ENCODE data around the gene MMAB. TPM values are rescaled to one million over a fixed set of nuclear protein-coding genes. Genes with fewer than 3 reads are reported as not detected.

Gene MMAB
- total RNA-seq, 1 donor from 2014 or later = 55.4 TPM

DNA sequence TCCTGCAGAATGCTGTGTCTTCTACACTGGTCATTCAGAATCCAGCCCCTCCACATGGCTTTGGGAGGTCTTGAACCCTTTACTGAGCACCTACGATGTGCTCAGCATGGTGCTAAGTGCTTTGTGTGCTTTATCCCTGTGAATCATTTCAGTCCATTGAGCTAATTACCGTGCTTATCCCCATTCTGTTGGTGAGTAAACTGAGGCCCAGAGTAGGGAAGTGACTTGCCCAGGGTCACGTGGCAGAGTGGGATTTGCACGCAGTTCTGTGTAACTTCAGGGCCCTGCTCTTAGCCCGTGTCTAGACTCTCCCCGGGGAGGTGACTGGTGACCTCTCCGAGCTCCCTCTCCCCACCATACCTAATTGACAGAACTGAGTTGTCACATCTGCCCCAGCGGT is 27.7 kb upstream of the MMAB start:
- H3K27me3 ChIP-seq (ENCODE audit: low read depth) = no peaks in the 10 kb centered on the region
- H3K4me1 ChIP-seq = peaks cover 14% of the 10 kb centered on the region
- no peak for DNase-seq
- intact Hi-C loops (cut with micrococcal nuclease) = no loop called here
- no peak overlapping the region for H3K4me3 ChIP-seq
- no peaks in the 10 kb centered on the region for H3K9me3 ChIP-seq (replicated peaks)
- H3K27ac ChIP-seq (replicated peaks) = no peak overlapping the region
- H3K36me3 ChIP-seq = peaks cover 7% of the 10 kb centered on the region
- TF ChIP-seq, protein P1, sequence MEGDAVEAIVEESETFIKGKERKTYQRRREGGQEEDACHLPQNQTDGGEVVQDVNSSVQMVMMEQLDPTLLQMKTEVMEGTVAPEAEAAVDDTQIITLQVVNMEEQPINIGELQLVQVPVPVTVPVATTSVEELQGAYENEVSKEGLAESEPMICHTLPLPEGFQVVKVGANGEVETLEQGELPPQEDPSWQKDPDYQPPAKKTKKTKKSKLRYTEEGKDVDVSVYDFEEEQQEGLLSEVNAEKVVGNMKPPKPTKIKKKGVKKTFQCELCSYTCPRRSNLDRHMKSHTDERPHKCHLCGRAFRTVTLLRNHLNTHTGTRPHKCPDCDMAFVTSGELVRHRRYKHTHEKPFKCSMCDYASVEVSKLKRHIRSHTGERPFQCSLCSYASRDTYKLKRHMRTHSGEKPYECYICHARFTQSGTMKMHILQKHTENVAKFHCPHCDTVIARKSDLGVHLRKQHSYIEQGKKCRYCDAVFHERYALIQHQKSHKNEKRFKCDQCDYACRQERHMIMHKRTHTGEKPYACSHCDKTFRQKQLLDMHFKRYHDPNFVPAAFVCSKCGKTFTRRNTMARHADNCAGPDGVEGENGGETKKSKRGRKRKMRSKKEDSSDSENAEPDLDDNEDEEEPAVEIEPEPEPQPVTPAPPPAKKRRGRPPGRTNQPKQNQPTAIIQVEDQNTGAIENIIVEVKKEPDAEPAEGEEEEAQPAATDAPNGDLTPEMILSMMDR (IDR thresholded peaks at IDR 0.05; ENCODE audit: borderline replicate concordance) = no peak

GRCh38 chr12:109600481-109600880 is 27.2 kb upstream of the MMAB start:
- no peaks in the 10 kb centered on the region for H3K27me3 ChIP-seq (ENCODE audit: low read depth)
- no peak for DNase-seq
- H3K9me3 ChIP-seq (replicated peaks) = no peaks in the 10 kb centered on the region
- H3K4me1 ChIP-seq = peaks cover 14% of the 10 kb centered on the region
- TF ChIP-seq, protein P1 (IDR thresholded peaks at IDR 0.05; ENCODE audit: borderline replicate concordance) = no peak
- intact Hi-C loops (cut with micrococcal nuclease) = no loop called here
- no peak overlapping the region for H3K4me3 ChIP-seq
- H3K36me3 ChIP-seq = peaks cover 8% of the 10 kb centered on the region
- H3K27ac ChIP-seq (replicated peaks) = no peak overlapping the region

DNA sequence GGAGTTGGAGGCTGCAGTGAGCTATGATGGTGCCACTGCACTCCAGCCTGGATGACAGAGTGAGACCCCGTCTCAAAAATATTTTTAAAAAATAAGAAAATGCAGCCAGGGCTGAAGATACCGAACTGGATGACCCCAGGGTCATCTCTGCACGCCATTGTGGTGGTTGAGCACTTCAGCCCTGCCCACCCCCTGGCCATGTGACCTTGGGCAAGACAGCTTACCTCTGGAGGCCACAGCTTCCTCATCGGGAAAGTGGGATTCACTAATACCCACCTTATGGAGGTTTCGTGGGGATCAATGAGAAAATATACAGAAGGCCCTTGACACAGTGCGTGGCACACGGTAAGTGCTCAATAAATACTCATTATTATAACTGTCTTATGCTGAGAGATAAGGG is 25.8 kb upstream of the MMAB start:
- no peak overlapping the region for H3K27ac ChIP-seq (replicated peaks)
- H3K9me3 ChIP-seq (replicated peaks) = no peaks in the 10 kb centered on the region
- H3K36me3 ChIP-seq = peaks cover 19% of the 10 kb centered on the region
- DNase-seq = no peak
- H3K4me1 ChIP-seq = peaks cover 14% of the 10 kb centered on the region
- no peak overlapping the region for H3K4me3 ChIP-seq
- intact Hi-C loops (cut with micrococcal nuclease) = no loop called here
- no peaks in the 10 kb centered on the region for H3K27me3 ChIP-seq (ENCODE audit: low read depth)
- TF ChIP-seq, protein P1 (IDR thresholded peaks at IDR 0.05; ENCODE audit: borderline replicate concordance) = no peak

DNA sequence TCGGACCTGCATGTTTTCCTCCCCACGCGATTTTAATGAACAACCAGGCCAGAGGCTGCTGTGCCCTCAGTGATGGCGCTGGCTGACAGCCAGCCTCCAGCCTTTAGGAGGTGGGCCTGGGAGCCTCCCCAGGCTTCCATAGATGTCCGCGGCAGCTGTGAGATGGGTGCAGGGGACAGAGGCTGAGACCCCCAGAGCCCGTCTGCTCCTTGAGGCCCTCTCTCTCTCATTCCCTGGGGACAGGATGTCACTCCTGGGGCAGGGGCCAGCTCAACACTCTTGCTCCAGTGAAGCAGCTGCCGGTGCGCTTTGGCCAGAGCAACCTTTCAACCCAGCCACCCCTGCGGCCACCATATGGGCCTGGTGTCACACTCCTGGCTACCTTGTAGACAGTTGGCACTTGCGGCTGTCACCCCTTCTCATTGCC is 25.1 kb upstream of the MMAB start:
- H3K9me3 ChIP-seq (replicated peaks) = no peaks in the 10 kb centered on the region
- DNase-seq = no peak
- TF ChIP-seq, protein P1 (IDR thresholded peaks at IDR 0.05; ENCODE audit: borderline replicate concordance) = no peak
- H3K27ac ChIP-seq (replicated peaks) = no peak overlapping the region
- H3K4me3 ChIP-seq = no peak overlapping the region
- peaks cover 19% of the 10 kb centered on the region for H3K36me3 ChIP-seq
- H3K27me3 ChIP-seq (ENCODE audit: low read depth) = no peaks in the 10 kb centered on the region
- peaks cover 14% of the 10 kb centered on the region for H3K4me1 ChIP-seq
- intact Hi-C loops (cut with micrococcal nuclease) = no loop called here

- peak; percentile 87 for DNase-seq
- no peak overlapping the region for H3K4me3 ChIP-seq
- H3K36me3 ChIP-seq = peaks cover 19% of the 10 kb centered on the region
- H3K4me1 ChIP-seq = peaks cover 19% of the 10 kb centered on the region
- H3K27ac ChIP-seq (replicated peaks) = peak overlapping the region; percentile 30
- H3K27me3 ChIP-seq (ENCODE audit: low read depth) = no peaks in the 10 kb centered on the region
- TF ChIP-seq, protein P1 (IDR thresholded peaks at IDR 0.05; ENCODE audit: borderline replicate concordance) = peak; percentile 97
- H3K9me3 ChIP-seq (replicated peaks) = no peaks in the 10 kb centered on the region
- intact Hi-C loops (cut with micrococcal nuclease) = no loop called here
These were observed 24.6 kb upstream of the MMAB start for GRCh38 chr12:109597795-109598427.

All from left ventricle myocardium inferior (tissue), 1 donor.